Neural cell (in vitro differentiated cells): ENCODE results near the gene ZNF148. TPM values are rescaled to one million over a fixed set of nuclear protein-coding genes. Genes with fewer than 3 reads are reported as not detected.

ENCODE experiments used
- H2AFZ ChIP-seq: fragments of 200-600, 300-800 bp; sonication (generic), shearing (Covaris generic); 2 replicates; pipeline ENCODE4 v1.6.0; 2014; ENCODE audit warnings: low read depth, mild to moderate bottlenecking, antibody characterized with exemption, low read length, moderate library complexity
- H3F3A ChIP-seq: fragments of 200-600 bp; shearing (Covaris generic); 2 replicates; pipeline ENCODE4 v1.6.1; 2016; ENCODE audit warnings: mild to moderate bottlenecking, moderate library complexity, mixed read lengths, antibody characterized with exemption, low read length; ENCODE audit not compliant: insufficient read depth, poor library complexity, severe bottlenecking
- H3K27ac ChIP-seq: fragments of 200-600, 300-800 bp; sonication (generic), shearing (Covaris generic); 2 replicates; pipeline ENCODE4 v1.5.1; 2014; ENCODE audit warnings: mild to moderate bottlenecking, low read length, moderate library complexity
- H3K27me3 ChIP-seq: fragments of 300-800, 200-600 bp; sonication (generic), shearing (Covaris generic); 2 replicates; pipeline ENCODE4 v1.6.0; 2014; ENCODE audit warnings: mild to moderate bottlenecking, low read depth, low read length, moderate library complexity; ENCODE audit not compliant: insufficient read depth
- H3K36me3 ChIP-seq: fragments of 300-800, 200-600 bp; sonication (generic), shearing (Covaris generic); 2 replicates; pipeline ENCODE4 v1.5.1; 2014; ENCODE audit warnings: mild to moderate bottlenecking, antibody characterized with exemption, low read length, moderate library complexity; ENCODE audit not compliant: insufficient read depth
- H3K4me2 ChIP-seq: fragments of 300-800, 200-600 bp; sonication (generic), shearing (Covaris generic); 2 replicates; pipeline ENCODE4 v1.6.0; 2014; ENCODE audit warnings: mild to moderate bottlenecking, low read length
- H3K4me3 ChIP-seq: fragments of 300-800, 200-600 bp; sonication (generic), shearing (Covaris generic); 2 replicates; pipeline ENCODE4 v1.5.1; 2014; ENCODE audit warnings: mild to moderate bottlenecking, low read length, moderate library complexity
- H3K79me2 ChIP-seq: fragments of 200-600 bp; shearing (Covaris generic); replicated peaks from 2 replicates; pipeline ENCODE4 v1.6.0; 2014; ENCODE audit warnings: mild to moderate bottlenecking, low read length, moderate library complexity; ENCODE audit not compliant: insufficient read depth
- H3K9ac ChIP-seq: fragments of 300-800, 200-600 bp; sonication (generic), shearing (Covaris generic); 2 replicates; pipeline ENCODE4 v1.6.1; 2016; ENCODE audit warnings: mild to moderate bottlenecking, low read length, mixed read lengths
- H3K9me2 ChIP-seq: fragments of 200-600 bp; shearing (Covaris generic); 2 replicates; pipeline ENCODE4 v1.6.1; 2016; ENCODE audit warnings: mild to moderate bottlenecking, low read length, mixed read lengths; ENCODE audit not compliant: insufficient read depth
- H3K9me3 ChIP-seq: fragments of 200-600, 300-800 bp; sonication (generic), shearing (Covaris generic); 2 replicates; pipeline ENCODE4 v1.6.1; 2016; ENCODE audit warnings: mild to moderate bottlenecking, mixed run types, low read length, moderate library complexity, mixed read lengths
- H4K20me1 ChIP-seq: fragments of 200-600 bp; shearing (Covaris generic); 2 replicates; pipeline ENCODE4 v1.6.1; 2016; ENCODE audit warnings: mild to moderate bottlenecking, mixed run types; ENCODE audit not compliant: insufficient read depth
- CTCF ChIP-seq: fragments of 450-650 bp; IDR thresholded peaks from 2 replicates; pipeline ENCODE4 v1.5.1; 2014; ENCODE audit warnings: antibody characterized with exemption, mild to moderate bottlenecking, moderate library complexity; ENCODE audit not compliant: poor library complexity, severe bottlenecking
- EP300 ChIP-seq: fragments of 450-650 bp; conservative IDR thresholded peaks from 2 replicates; pipeline ENCODE4 v1.6.1; 2014; ENCODE audit warnings: antibody characterized with exemption, mild to moderate bottlenecking, moderate library complexity; ENCODE audit not compliant: poor library complexity, severe bottlenecking
- EZH2 ChIP-seq: fragments of 200-600, 300-800 bp; shearing (Covaris generic), sonication (generic); IDR thresholded peaks from 2 replicates; pipeline ENCODE4 v1.6.1; 2014; ENCODE audit warnings: antibody characterized with exemption, low read length, borderline replicate concordance, mild to moderate bottlenecking; ENCODE audit not compliant: insufficient read depth, poor library complexity, severe bottlenecking
- MXI1 ChIP-seq: fragments of 450-650 bp; conservative IDR thresholded peaks from 2 replicates; pipeline ENCODE4 v1.6.1; 2014; ENCODE audit warnings: antibody characterized with exemption, mild to moderate bottlenecking; ENCODE audit not compliant: poor library complexity, severe bottlenecking
- POLR2AphosphoS5 ChIP-seq: IDR thresholded peaks from 2 replicates; pipeline ENCODE4 v1.6.1; 2012
- RAD21 ChIP-seq: fragments of 450-650 bp; conservative IDR thresholded peaks from 2 replicates; pipeline ENCODE4 v1.6.1; 2014; ENCODE audit warnings: antibody characterized with exemption, mild to moderate bottlenecking, moderate library complexity
- REST ChIP-seq: IDR thresholded peaks from 2 replicates; pipeline ENCODE4 v1.6.1; 2012; ENCODE audit warnings: borderline replicate concordance
- SMC3 ChIP-seq: fragments of 450-650 bp; conservative IDR thresholded peaks from 2 replicates; pipeline ENCODE4 v1.6.1; 2014; ENCODE audit warnings: antibody characterized with exemption, mild to moderate bottlenecking, moderate library complexity; ENCODE audit not compliant: poor library complexity
- TAF1 ChIP-seq: IDR thresholded peaks from 2 replicates; pipeline ENCODE4 v1.6.1; 2012; ENCODE audit warnings: low read depth
- polyA plus RNA-seq: library from polyadenylated mRNA; depleted of rRNA; stranded (reverse); fragments of >200 nt; gene quantifications from 2 replicates; pipeline ENCODE4 v1.2.3, GENCODE V29; 2014

The ZNF148 gene
- polyA plus RNA-seq, 1 donor from 2014 or later = 16.9 TPM

GRCh38 chr3:125302932-125303331 is 72.2 kb downstream of the ZNF148 start:
- no peak overlapping the region for H3K9ac ChIP-seq
- H3K27ac ChIP-seq = no peak overlapping the region
- H3K79me2 ChIP-seq = peaks cover 30% of the 10 kb centered on the region
- H3K27me3 ChIP-seq = no peaks in the 10 kb centered on the region
- no peaks in the 10 kb centered on the region for H3K9me3 ChIP-seq
- no peaks in the 10 kb centered on the region for H3K9me2 ChIP-seq
- H3K4me3 ChIP-seq = no peak overlapping the region
- no peaks in the 10 kb centered on the region for H4K20me1 ChIP-seq
- no peaks in the 10 kb centered on the region for H3F3A ChIP-seq
- TF ChIP-seq CTCF (no peak), TAF1 (no peak), MXI1 (no peak), SMC3 (no peak), RAD21 (no peak), EP300 (no peak), EZH2 (no peak), REST (no peak), POLR2AphosphoS5 (no peak)
- H3K36me3 ChIP-seq = no peaks in the 10 kb centered on the region
- no peak overlapping the region for H3K4me2 ChIP-seq
- H2AFZ ChIP-seq = no peak overlapping the region

GRCh38 chr3:125300416-125300815 is 74.7 kb downstream of the ZNF148 start:
- H2AFZ ChIP-seq = no peak overlapping the region
- H3K9me2 ChIP-seq = no peaks in the 10 kb centered on the region
- H3K9me3 ChIP-seq = no peaks in the 10 kb centered on the region
- H3K36me3 ChIP-seq = no peaks in the 10 kb centered on the region
- H3K27me3 ChIP-seq = no peaks in the 10 kb centered on the region
- no peak overlapping the region for H3K4me3 ChIP-seq
- no peak overlapping the region for H3K27ac ChIP-seq
- no peaks in the 10 kb centered on the region for H4K20me1 ChIP-seq
- H3K4me2 ChIP-seq = no peak overlapping the region
- H3K9ac ChIP-seq = no peak overlapping the region
- TF ChIP-seq MXI1 (no peak), RAD21 (no peak), EP300 (no peak), POLR2AphosphoS5 (no peak), CTCF (no peak), TAF1 (no peak), EZH2 (no peak)
- no peaks in the 10 kb centered on the region for H3F3A ChIP-seq
- peaks cover 37% of the 10 kb centered on the region for H3K79me2 ChIP-seq
